ENCODE data around the gene HNRNPL. TPM values are rescaled to one million over a fixed set of nuclear protein-coding genes. Genes with fewer than 3 reads are reported as not detected.

The HNRNPL gene
- polyA plus RNA-seq, 1 donor from 2014 or later, result 315 TPM

- Histone ChIP-seq H3K9me3 (ENCODE audit: low read length) (no peaks in the 10 kb centered on the region), H4K20me1 (ENCODE audit: insufficient read depth) (no peaks in the 10 kb centered on the region), H3K4me2 (ENCODE audit: low read length) (no peak within 1 kb of the TSS), H3K27ac (ENCODE audit: low read length) (no peak within 1 kb of the TSS), H3K4me3 (ENCODE audit: low read length) (no peak within 1 kb of the TSS), H3F3A (ENCODE audit: insufficient read depth, low read length, poor library complexity, severe bottlenecking) (no peaks in the 10 kb centered on the region), H3K9me2 (ENCODE audit: insufficient read depth, low read length) (no peaks in the 10 kb centered on the region), H3K79me2 (replicated peaks; ENCODE audit: insufficient read depth, low read length) (no peaks in the 10 kb centered on the region), H3K36me3 (ENCODE audit: insufficient read depth, low read length) (no peaks in the 10 kb centered on the region), H2AFZ (ENCODE audit: low read depth, low read length) (no peak within 1 kb of the TSS), H3K27me3 (ENCODE audit: insufficient read depth, low read depth, low read length) (peaks cover 14% of the 10 kb centered on the region), H3K9ac (ENCODE audit: low read length) (no peak within 1 kb of the TSS)
- TF ChIP-seq TAF1 (IDR thresholded peaks at IDR 0.05; ENCODE audit: low read depth) (no peak), MXI1 (conservative IDR thresholded peaks at IDR 0.05; ENCODE audit: poor library complexity, severe bottlenecking) (no peak), SMC3 (conservative IDR thresholded peaks at IDR 0.05; ENCODE audit: poor library complexity) (no peak), EZH2 (IDR thresholded peaks at IDR 0.05; ENCODE audit: borderline replicate concordance, insufficient read depth, low read length, poor library complexity, severe bottlenecking) (no peak), REST (IDR thresholded peaks at IDR 0.05; ENCODE audit: borderline replicate concordance) (no peak), EP300 (conservative IDR thresholded peaks at IDR 0.05; ENCODE audit: poor library complexity, severe bottlenecking) (no peak), POLR2AphosphoS5 (IDR thresholded peaks at IDR 0.05) (no peak), CTCF (IDR thresholded peaks at IDR 0.05; ENCODE audit: poor library complexity, severe bottlenecking) (no peak), RAD21 (conservative IDR thresholded peaks at IDR 0.05) (no peak)
These were observed 61.1 kb downstream of the HNRNPL start, which contains the start of gene LGALS7B for GRCh38 chr19:38788478-38789243. TSS of gene LGALS7B (plus strand) at chr19:38789200. CDS start at chr19:38789227, 27 bp downstream.

GRCh38 chr19:38786572-38787265 lies 63.1 kb downstream of the HNRNPL start:
- Histone ChIP-seq H3F3A (ENCODE audit: insufficient read depth, low read length, poor library complexity, severe bottlenecking) (no peaks in the 10 kb centered on the region), H3K9me2 (ENCODE audit: insufficient read depth, low read length) (no peaks in the 10 kb centered on the region), H3K36me3 (ENCODE audit: insufficient read depth, low read length) (no peaks in the 10 kb centered on the region)

More at GRCh38 chr19:38786572-38787265, 63.1 kb downstream of the HNRNPL start:
- Histone ChIP-seq H3K4me2 (ENCODE audit: low read length) (no peak overlapping the region), H3K27ac (ENCODE audit: low read length) (no peak overlapping the region), H2AFZ (ENCODE audit: low read depth, low read length) (no peak overlapping the region), H3K27me3 (ENCODE audit: insufficient read depth, low read depth, low read length) (no peaks in the 10 kb centered on the region), H3K9me3 (ENCODE audit: low read length) (no peaks in the 10 kb centered on the region), H3K9ac (ENCODE audit: low read length) (no peak overlapping the region), H4K20me1 (ENCODE audit: insufficient read depth) (no peaks in the 10 kb centered on the region), H3K4me3 (ENCODE audit: low read length) (no peak overlapping the region), H3K79me2 (replicated peaks; ENCODE audit: insufficient read depth, low read length) (no peaks in the 10 kb centered on the region)
- TF ChIP-seq SMC3 (conservative IDR thresholded peaks at IDR 0.05; ENCODE audit: poor library complexity) (no peak), TAF1 (IDR thresholded peaks at IDR 0.05; ENCODE audit: low read depth) (no peak), POLR2AphosphoS5 (IDR thresholded peaks at IDR 0.05) (no peak), REST (IDR thresholded peaks at IDR 0.05; ENCODE audit: borderline replicate concordance) (no peak), MXI1 (conservative IDR thresholded peaks at IDR 0.05; ENCODE audit: poor library complexity, severe bottlenecking) (no peak), CTCF (IDR thresholded peaks at IDR 0.05; ENCODE audit: poor library complexity, severe bottlenecking) (no peak), EZH2 (IDR thresholded peaks at IDR 0.05; ENCODE audit: borderline replicate concordance, insufficient read depth, low read length, poor library complexity, severe bottlenecking) (no peak), RAD21 (conservative IDR thresholded peaks at IDR 0.05) (no peak), EP300 (conservative IDR thresholded peaks at IDR 0.05; ENCODE audit: poor library complexity, severe bottlenecking) (no peak)

Data from neural cell (in vitro differentiated cells).